ENCODE measurements around the gene CSGALNACT2.

CSGALNACT2 gene

DNA sequence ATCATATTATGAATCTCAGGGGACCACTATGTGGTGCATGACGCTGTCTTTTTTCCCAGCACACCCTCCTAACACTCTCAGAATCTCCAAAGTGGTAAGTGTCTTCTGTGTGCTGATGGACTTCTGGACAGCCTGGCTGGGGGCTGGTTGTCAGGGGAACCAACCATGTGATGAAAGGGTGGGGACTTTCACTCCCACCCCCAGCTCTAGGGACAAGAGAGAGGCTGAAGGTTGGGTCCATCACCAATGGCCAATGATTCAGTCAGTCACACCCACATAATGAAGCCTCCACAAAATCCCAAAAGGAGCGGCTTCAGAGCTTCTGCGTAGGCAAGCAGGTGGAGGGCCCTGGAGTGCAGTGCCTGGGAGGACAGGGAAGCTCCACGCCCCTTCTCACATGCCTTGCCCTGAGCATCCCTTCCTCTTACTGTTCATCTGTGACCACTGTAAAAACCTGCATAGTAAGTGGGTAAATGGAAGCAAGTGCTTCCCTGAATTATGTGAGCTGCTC lies 84.0 kb downstream of the CSGALNACT2 start:
- Histone ChIP-seq H3K27ac (no peak overlapping the region), H3K36me3 (replicated peaks) (no peaks in the 10 kb centered on the region), H3K27me3 (replicated peaks) (peaks cover 6% of the 10 kb centered on the region), H3K4me3 (ENCODE audit: low read depth, low read length) (no peak overlapping the region)
- no peak for DNase-seq
- TF ChIP-seq, protein P1, sequence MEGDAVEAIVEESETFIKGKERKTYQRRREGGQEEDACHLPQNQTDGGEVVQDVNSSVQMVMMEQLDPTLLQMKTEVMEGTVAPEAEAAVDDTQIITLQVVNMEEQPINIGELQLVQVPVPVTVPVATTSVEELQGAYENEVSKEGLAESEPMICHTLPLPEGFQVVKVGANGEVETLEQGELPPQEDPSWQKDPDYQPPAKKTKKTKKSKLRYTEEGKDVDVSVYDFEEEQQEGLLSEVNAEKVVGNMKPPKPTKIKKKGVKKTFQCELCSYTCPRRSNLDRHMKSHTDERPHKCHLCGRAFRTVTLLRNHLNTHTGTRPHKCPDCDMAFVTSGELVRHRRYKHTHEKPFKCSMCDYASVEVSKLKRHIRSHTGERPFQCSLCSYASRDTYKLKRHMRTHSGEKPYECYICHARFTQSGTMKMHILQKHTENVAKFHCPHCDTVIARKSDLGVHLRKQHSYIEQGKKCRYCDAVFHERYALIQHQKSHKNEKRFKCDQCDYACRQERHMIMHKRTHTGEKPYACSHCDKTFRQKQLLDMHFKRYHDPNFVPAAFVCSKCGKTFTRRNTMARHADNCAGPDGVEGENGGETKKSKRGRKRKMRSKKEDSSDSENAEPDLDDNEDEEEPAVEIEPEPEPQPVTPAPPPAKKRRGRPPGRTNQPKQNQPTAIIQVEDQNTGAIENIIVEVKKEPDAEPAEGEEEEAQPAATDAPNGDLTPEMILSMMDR (IDR thresholded peaks at IDR 0.05; ENCODE audit: low read depth, low read length, missing control alignments) = no peak
- in situ Hi-C loops (cut with HindIII; ENCODE audit: low pct_ligation_motif_present, low sequenced_read_pairs) = no loop called here

DNA sequence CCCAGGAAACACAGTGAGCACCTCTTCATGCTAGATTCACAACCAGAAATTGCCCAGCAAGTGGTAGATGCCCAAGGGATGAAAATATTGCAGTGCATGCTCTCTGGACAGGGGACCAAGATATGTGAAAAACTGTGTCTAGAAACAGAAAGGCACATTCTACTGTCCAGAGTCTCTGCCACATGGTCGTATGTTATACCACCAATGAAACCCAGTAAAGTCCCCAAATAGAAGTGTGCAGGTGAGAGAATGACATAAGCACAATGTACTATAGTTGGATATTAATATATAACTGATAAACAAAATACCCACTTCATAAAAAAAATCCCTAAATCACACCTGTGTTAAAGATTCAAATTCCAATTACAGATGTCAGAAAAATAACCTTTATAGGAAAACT lies 84.8 kb downstream of the CSGALNACT2 start:
- Histone ChIP-seq H3K27ac (no peak overlapping the region), H3K4me3 (ENCODE audit: low read depth, low read length) (no peak overlapping the region), H3K27me3 (replicated peaks) (peaks cover 14% of the 10 kb centered on the region), H3K36me3 (replicated peaks) (no peaks in the 10 kb centered on the region)
- in situ Hi-C loops (cut with HindIII; ENCODE audit: low pct_ligation_motif_present, low sequenced_read_pairs) = no loop called here
- TF ChIP-seq, protein P1 (IDR thresholded peaks at IDR 0.05; ENCODE audit: low read depth, low read length, missing control alignments) = no peak
- no peak for DNase-seq

DNA sequence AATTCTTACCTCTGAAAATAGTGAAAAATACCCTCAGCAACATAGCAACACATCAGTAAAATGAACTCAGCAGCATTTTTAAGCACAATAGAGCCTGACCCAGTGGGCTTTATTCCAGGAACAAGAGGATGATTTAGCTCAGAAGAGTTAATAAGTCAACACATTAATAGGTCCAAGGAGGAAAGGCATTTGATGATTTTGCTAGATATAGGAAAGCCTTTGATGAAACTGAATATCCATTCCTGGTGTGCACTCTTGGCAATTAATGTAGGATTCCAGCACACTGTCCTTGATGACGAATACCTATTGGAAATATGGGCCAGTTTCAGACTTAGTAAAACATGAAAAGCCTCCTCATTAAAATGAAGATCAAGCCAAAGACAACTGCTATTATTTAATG lies 86.1 kb downstream of the CSGALNACT2 start:
- peaks cover 27% of the 10 kb centered on the region for H3K27me3 ChIP-seq (replicated peaks)
- DNase-seq = no peak
- in situ Hi-C loops (cut with HindIII; ENCODE audit: low pct_ligation_motif_present, low sequenced_read_pairs) = no loop called here
- H3K36me3 ChIP-seq (replicated peaks) = no peaks in the 10 kb centered on the region
- H3K27ac ChIP-seq = no peak overlapping the region
- H3K4me3 ChIP-seq (ENCODE audit: low read depth, low read length) = no peak overlapping the region
- TF ChIP-seq, protein P1 (IDR thresholded peaks at IDR 0.05; ENCODE audit: low read depth, low read length, missing control alignments) = no peak

DNA sequence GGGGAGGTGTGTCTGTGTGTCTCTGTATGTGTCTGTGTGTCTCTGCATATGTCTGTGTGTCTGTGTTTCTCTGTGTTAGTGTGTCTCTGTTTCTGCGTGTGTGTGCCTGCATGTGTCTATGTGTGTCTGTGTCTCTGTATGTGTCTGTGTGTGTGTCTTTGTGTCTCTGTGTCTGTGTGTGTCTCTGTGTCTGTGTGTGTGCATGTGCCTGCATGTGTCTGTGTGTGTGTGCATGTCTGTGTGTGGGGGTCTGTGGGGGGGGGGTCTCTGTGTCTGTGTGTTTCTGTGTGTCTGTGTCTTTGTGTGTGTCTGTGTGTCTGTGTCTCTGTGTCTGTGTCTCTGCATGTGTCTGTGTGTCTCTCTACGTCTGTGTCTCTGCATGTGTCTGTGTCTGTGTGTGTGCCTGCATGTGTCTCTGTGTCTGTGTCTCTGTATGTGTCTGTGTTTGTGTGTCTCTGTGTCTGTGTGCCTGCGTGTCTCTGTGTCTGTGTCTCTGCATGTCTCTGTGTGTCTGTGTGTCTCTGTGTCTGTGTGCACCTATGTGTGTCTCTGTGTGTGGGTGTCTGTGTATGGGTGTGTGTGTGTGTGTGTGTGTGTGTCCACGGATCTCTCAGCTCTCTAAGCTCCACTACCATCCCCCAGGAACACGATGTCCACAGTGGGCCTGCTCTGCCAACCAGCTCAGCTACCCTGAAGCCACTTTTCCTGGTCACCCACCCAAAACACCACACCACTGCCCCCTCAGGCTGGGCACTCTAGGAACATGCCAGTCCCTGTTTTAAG lies 87.0 kb downstream of the CSGALNACT2 start:
- H3K4me3 ChIP-seq (ENCODE audit: low read depth, low read length) = no peak overlapping the region
- no peaks in the 10 kb centered on the region for H3K36me3 ChIP-seq (replicated peaks)
- TF ChIP-seq, protein P1 (IDR thresholded peaks at IDR 0.05; ENCODE audit: low read depth, low read length, missing control alignments) = no peak
- in situ Hi-C loops (cut with HindIII; ENCODE audit: low pct_ligation_motif_present, low sequenced_read_pairs) = no loop called here
- DNase-seq = no peak
- peaks cover 36% of the 10 kb centered on the region for H3K27me3 ChIP-seq (replicated peaks)
- H3K27ac ChIP-seq = no peak overlapping the region

DNA sequence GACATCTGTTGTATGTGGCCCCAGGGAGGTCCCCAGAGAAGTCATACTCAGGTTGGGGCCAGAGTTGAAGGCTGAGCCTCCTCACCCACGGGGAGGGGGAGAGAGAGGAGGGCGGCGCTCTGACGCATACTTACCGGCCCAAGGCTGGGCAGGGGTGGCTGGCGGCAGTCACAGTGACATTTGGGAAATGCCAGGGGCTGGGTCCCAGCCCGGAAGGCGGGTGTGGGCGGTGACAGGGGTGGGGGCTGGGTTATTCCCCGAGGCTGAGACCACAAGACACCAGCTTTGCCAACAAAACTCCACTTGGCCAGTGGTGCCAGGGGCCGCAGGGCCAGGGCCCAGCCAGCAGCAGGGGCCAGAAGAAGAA lies 87.5 kb downstream of the CSGALNACT2 start:
- TF ChIP-seq, protein P1 (IDR thresholded peaks at IDR 0.05; ENCODE audit: low read depth, low read length, missing control alignments) = no peak
- Histone ChIP-seq H3K27ac (no peak overlapping the region), H3K36me3 (replicated peaks) (no peaks in the 10 kb centered on the region), H3K4me3 (ENCODE audit: low read depth, low read length) (no peak overlapping the region), H3K27me3 (replicated peaks) (peaks cover 41% of the 10 kb centered on the region)
- in situ Hi-C loops (cut with HindIII; ENCODE audit: low pct_ligation_motif_present, low sequenced_read_pairs) = no loop called here
- DNase-seq = no peak

DNA sequence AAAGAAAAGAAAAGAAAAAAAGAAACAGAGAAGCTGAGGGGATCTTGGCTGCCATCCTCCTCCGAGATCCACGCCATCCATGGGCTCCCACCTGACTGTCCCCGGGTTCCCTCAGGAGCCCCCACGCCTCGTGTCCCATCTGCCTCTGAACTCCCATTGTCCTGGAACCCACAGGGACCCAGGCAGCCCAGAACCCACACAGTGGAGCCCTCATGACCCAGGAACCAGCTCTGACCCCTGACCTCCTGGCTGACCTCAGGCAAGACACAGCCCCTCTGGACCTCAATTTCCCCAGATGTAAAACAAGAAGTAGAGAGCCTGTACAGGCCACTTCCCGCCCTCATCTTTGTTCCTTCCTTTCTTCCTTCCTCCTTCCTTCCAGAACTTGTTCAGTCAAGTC lies 88.2 kb downstream of the CSGALNACT2 start:
- no peak for DNase-seq
- TF ChIP-seq, protein P1 (IDR thresholded peaks at IDR 0.05; ENCODE audit: low read depth, low read length, missing control alignments) = no peak
- Histone ChIP-seq H3K27me3 (replicated peaks) (peaks cover 48% of the 10 kb centered on the region), H3K27ac (no peak overlapping the region), H3K36me3 (replicated peaks) (no peaks in the 10 kb centered on the region), H3K4me3 (ENCODE audit: low read depth, low read length) (no peak overlapping the region)
- in situ Hi-C loops (cut with HindIII; ENCODE audit: low pct_ligation_motif_present, low sequenced_read_pairs) = no loop called here
